Retinal pigment epithelial cell (primary cell): ENCODE results near the gene HIPK3.
A peak's percentile ranks its signal among the peaks of the same experiment; 100 is the strongest.
"Not testable (repeated sequence)": the region's sequence is repeated elsewhere in the genome, so short reads cannot be mapped to it uniquely, and the experiment has no call there.

Experiments
- DNase-seq: peaks from one replicate; pipeline ENCODE4 v3.0.0-alpha.2; 2010; ENCODE audit warnings: low read depth
- H3K4me3 ChIP-seq: 2 replicates; pipeline ENCODE4 v1.5.1; 2011; ENCODE audit warnings: mild to moderate bottlenecking, low read length, control low read depth, moderate library complexity
- CTCF ChIP-seq: conservative IDR thresholded peaks from 2 replicates; pipeline ENCODE4 v1.5.1; 2011; ENCODE audit warnings: low read depth, low read length, control low read depth, inconsistent platforms

The HIPK3 gene

GRCh38 chr11:33257160-33257896, at the start of gene HIPK3:
TSS of gene HIPK3 (plus strand) at chr11:33257381.
- DNase-seq: no peak
- peak within 1 kb of the TSS; percentile 78 for H3K4me3 ChIP-seq

DNA sequence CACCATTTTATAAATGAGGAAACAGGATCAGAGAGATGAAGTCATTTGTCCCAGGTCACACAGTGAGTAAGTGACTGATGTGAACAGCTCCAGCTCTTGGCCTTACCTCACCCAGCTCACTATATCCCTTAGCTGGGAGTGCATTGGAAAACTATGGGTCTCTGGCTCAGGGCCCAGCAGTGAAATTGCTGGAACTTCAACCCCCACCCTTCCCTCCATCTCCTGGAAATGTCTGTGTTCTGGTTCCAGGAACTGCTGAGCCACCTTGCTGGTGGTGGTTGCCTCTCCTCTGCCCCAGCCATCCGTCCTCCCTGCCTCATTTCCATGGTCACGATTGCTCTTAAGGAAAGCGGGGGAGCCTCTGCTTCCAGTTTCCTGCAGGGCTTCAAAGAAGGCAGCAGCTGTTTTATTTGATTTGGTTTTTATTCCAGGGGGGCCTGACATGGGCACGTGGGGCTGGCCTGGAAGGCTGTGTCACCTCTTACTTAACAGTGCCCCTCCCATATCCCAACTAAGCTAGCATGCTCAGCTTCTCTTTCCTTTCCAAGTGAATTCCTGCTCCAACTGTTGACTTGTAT, 49.7 kb upstream of the HIPK3 start:
- TF ChIP-seq CTCF: no peak
- no peak for DNase-seq
- H3K4me3 ChIP-seq: no peak overlapping the region

More at GRCh38 chr11:33257160-33257896, at the start of gene HIPK3:
- no peak for TF ChIP-seq CTCF

- no peak for TF ChIP-seq CTCF
- DNase-seq: no peak
- no peak overlapping the region for H3K4me3 ChIP-seq
These were observed 49.0 kb upstream of the HIPK3 start for GRCh38 chr11:33208150-33208549.

GRCh38 chr11:33211153-33211552, 46.0 kb upstream of the HIPK3 start:
- no peak for TF ChIP-seq CTCF
- no peak for DNase-seq
- no peak overlapping the region for H3K4me3 ChIP-seq

- TF ChIP-seq CTCF: no peak
- no peak for DNase-seq
- H3K4me3 ChIP-seq: no peak overlapping the region
These were observed 45.6 kb upstream of the HIPK3 start for GRCh38 chr11:33211580-33211979.

- TF ChIP-seq CTCF: no peak
- DNase-seq: no peak
- H3K4me3 ChIP-seq: no peak overlapping the region
These were observed 43.0 kb upstream of the HIPK3 start for GRCh38 chr11:33214187-33214586.

DNA sequence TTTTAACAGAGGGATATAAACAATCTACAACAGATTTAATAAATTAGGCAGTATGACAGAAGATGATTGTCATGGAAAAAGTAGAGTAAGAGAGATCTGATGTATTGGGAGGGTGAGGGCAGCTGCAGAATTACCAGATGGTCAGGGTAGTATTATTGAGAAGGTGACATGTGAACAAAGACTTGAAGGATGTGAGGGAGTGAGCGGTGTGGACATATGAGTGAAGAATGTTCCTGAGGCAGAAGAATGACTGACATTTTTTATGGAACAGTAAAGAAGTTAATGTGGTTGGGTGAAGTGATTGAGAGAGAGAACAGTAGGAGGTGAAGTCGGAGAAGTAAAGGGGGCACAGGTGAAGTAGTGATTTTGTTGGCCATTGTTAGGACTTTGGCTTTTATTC, 42.4 kb upstream of the HIPK3 start:
- no peak for DNase-seq
- H3K4me3 ChIP-seq: no peak overlapping the region
- TF ChIP-seq CTCF: no peak

DNA sequence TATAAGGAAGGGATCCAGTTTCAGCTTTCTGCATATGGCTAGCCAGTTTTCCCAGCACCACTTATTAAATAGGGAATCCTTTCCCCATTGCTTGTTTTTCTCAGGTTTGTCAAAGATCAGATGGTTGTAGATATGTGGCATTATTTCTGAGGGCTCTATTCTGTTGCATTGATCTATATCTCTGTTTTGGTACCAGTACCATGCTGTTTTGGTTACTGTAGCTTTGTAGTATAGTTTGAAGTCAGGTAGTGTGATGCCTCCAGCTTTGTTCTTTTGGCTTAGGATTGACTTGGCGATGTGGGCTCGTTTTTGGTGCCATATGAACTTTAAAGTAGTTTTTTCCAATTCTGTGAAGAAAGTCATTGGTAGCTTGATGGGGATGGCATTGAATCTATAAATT, 40.5 kb upstream of the HIPK3 start:
- not testable (repeated sequence) for H3K4me3 ChIP-seq

More for the DNA sequence above, 40.5 kb upstream of the HIPK3 start:
- DNase-seq: not testable (repeated sequence)
